Subcutaneous adipose tissue (tissue), 4 donors: Measurements from ENCODE around the gene LARGE1. TPM values are rescaled to one million over a fixed set of nuclear protein-coding genes. Genes with fewer than 3 reads are reported as not detected.

Experiments
- CTCF ChIP-seq: fragments of 450-650 bp; IDR thresholded peaks from one replicate; pipeline ENCODE4 v1.5.1; 2016; ENCODE audit warnings: low read depth, mild to moderate bottlenecking, control low read depth, antibody characterized with exemption, moderate library complexity
- total RNA-seq, 4 donors: library from RNA; depleted of rRNA; stranded (reverse); fragments of >200 nt; gene quantifications; one replicate each; pipeline ENCODE4 v1.1.0, GENCODE V29; 2016

Gene LARGE1
- total RNA-seq, 4 donors from 2014 or later = 19.4 to 28.8 (median 22.1) TPM

DNA sequence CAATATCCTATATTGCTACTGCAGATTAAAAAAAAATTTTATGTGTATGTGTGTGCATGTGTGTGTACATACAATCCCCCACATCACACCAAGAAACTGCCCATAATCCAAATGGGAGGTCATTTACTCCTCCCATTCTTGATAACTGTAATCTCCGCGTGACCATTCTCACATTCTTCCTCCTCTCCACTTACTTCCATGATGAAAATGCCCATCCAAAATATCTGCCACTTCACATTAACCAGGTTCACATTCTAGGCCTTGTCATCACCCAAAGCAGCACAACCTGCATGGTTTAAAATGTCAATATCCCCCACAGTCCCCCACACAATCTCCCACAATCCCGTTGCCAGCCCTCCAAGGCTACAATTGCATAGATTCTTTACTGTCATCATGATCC is 149.6 kb downstream of the LARGE1 start:
- TF ChIP-seq CTCF = no peak

DNA sequence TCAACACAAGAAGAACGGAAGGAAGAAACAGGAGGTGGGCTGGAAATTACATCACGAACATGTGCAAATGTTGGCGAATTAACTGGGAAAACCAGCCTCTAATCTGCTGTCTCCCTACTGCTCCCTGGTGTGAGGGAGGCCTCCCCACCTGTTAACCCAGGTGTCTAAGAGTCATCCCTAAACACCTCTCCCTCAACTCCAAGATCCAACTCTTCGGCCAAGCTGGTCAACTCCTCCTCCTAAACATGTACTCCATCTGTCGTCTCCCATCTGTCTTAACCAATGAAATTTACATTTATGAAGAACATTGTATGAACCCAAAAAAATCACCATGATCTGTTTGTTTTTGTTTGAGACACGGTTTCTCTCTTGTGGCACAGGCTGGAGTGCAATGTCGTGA is 154.2 kb downstream of the LARGE1 start:
- TF ChIP-seq CTCF = no peak

DNA sequence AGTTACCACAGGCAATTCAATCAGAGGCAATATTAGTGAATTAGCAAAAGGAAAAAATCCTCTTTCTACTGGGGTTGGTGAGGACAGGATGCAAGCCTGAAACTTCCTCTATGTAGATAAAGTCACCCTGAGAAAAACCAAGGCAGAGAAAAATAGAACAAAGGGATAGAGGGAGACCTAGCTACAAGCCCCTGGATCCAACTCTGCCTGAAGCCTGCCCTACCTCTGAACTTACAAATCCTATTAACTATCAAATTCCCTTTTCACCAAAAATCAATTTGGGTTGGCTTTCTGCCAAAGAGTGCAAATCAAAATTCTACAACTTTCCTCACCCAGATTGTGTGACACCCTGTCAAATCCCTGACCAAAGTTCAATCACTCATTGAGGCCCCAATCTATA is 161.3 kb downstream of the LARGE1 start:
- no peak for TF ChIP-seq CTCF

- no peak for TF ChIP-seq CTCF
These were observed 162.3 kb downstream of the LARGE1 start for GRCh38 chr22:33757802-33758483.

DNA sequence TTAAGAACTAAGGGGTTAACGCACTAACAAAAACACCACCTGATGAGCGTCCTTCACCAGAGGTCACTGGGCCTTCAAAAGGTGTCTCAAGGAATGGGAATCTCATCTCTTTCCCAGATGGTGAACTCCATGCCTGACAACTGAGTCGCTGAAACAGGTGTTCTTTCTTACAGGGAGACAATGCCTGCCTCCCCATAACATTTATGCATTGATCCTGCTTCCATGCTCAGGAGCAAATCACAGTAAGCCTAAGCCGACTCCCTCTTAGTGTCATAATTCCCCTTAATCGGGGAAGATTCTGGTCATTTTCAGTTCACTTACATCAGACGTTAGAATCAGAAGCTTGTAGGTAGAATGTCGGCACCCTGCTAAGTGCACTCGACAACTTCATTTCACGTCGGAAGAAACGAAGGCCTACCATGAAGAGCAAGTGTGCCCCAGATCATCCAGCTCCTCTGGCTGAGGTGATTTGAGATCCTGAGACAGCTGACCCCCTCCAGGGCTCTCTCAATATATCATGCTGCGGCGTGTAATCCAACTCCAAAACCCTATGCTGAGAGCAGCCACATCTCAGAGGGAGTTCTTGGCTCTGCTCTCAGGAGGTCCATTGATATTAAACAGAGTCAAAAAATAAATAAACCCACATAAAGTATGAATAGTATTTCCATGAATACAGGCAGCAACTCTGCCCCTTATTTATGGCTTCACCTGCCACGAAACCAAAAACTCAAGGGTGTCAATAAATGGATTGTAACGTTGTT is 163.1 kb downstream of the LARGE1 start:
- TF ChIP-seq CTCF = no peak

DNA sequence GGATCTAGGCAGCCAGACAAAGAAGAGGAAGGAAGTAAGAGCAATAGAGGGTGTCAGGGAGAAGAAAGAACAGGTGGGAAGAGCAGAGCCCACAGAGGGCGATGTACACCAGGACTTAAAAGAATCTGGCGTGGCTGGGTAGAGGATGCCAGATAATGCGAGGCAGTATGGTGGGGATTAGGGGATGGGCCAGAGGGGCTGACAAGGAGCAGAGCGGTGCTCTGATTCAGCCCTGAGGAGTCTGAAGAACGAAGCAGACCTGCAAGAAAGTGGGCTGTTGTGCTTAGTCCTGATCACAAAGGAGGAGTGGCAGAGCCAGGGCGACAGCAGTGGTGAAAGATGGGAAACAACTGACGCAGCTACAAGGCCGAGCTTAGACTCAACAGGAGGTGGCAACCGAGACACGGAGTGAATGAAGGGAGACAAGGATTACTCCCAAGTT is 163.7 kb downstream of the LARGE1 start:
- TF ChIP-seq CTCF = no peak

DNA sequence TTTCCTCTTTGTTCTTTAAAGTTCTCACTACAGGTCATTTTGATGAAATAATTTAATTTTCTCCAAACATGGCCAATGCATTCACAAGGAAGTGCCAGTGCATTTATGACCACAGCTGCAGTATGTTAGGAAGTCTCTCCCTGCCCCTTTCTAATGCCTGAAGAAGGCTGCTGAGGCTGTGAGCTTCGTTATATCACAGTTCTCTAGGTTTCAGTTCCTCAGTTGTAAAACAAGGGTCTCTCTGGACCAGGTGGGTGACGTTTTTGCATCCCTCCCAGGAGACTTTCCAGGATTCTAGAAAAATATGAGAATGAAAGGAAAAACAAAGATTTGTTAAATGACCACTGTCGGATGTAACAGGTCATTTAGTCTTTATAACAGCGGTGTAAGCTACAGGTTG is 171.6 kb downstream of the LARGE1 start:
- TF ChIP-seq CTCF = no peak
